NCI-H146 (cell line): ENCODE data around the gene SLAIN2.
"Not testable (repeated sequence)": the region's sequence is repeated elsewhere in the genome, so short reads cannot be mapped to it uniquely, and the experiment has no call there.

Experiments used
- DNase-seq: peaks from one replicate; lab custom pipeline; 2025; lab: John Stamatoyannopoulos, UW

Gene SLAIN2

DNA sequence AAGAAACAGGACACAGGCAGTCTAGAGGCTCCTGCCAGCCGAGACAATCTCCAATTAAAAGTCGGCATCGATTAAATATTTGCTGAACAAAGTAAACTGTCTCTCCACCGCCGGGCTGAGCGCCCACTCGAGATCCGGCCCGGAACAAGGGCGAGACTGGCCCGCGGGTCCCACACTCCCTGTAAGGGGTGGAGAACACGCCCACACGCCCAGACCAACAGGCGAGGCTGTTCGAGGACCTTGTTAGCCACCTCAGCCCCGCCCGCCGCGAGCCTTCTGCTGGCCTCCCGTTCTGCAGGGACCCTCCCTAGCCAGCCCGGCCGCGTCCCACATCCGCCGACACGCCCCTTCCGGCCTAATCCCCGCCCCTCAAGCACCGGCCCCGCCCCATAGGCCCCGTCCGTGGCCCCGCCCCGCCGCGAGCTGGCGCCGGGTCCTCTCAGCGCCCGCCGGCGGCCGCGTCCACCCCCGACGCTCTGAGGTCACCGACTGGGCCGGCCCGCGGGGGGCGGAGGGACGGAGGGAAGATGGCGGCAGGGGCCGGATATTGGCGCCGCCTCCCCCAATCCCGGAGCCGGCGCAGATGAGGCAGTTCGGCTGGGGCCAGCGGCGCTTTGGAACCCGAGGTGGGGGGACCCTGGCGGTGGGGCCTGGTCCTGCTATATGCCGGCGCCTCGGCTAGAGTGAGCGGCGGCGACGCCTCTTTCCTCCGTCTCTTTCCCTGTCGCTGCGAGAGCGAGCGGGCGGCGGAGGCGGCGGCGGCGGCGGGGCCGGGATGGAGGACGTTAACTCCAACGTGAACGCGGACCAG, at the start of gene SLAIN2:
SLAIN2 (plus strand) TSS at position 565 of the 811 bp plus-strand sequence; CDS start at position 776, 211 bp downstream.
- peak; percentile 98 for DNase-seq

DNA sequence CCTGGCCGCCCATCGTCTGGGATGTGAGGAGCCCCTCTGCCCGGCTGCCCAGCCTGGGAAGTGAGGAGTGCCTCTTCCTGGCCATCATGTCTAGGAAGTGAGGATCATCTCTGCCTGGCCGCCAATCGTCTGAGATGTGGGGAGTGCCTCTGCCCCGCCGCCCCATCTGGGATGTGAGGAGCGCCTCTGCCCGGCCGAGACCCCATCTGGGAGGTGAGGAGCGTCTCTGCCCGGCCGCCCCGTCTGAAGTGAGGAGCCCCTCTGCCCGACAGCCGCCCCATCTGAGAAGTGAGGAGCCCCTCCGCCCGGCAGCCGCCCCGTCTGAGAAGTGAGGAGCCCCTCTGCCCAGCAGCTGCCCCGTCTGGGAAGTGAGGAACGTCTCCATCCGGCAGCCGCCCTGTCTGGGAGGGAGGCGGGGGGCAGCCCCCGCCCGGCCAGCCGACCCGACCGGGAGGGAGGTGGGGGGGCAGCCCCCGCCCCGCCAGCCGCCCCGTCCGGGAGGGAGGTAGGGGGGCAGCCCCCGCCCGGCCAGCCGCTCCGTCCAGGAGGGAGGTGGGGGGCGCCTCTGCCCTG, 49.0 kb upstream of the SLAIN2 start:
- not testable (repeated sequence) for DNase-seq

DNA sequence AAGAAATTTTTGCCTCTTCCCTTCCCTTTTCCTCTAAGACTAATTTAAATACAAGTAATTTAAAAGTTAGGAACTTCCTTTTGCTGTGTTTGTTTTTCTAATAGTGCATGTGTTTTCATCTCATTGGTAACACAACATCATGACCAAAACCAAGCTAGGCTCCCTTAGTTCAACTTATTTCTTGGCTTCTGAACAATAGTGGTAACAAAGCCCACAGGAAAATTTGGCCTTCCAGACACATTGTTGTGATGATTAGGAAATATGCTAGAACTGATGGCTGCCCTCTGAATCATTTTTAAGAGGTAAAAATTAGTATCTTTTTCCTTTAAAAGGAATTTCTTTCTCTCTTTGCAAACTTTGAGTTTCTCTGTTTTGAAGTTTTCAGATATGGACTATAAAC, 46.2 kb upstream of the SLAIN2 start:
- no peak for DNase-seq

DNA sequence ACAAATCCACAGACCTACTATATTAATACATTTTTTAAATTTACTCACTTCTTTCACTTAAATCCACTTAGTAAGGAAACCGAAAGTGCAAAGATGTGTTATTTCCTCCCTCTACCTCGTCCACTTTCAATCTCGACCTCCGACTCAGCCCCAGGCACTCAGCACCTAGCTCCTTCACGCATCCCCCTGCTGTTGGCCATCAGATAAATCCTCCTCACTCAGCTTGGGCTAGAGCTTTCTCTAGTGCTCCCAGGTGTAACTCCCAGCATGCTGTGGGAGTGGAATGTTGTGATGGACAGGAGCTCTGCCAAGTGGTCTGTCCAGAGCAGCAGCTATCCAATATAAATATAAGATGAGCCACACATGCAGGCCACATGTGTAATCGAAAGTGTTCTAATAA, 45.0 kb upstream of the SLAIN2 start:
- DNase-seq: no peak

DNA sequence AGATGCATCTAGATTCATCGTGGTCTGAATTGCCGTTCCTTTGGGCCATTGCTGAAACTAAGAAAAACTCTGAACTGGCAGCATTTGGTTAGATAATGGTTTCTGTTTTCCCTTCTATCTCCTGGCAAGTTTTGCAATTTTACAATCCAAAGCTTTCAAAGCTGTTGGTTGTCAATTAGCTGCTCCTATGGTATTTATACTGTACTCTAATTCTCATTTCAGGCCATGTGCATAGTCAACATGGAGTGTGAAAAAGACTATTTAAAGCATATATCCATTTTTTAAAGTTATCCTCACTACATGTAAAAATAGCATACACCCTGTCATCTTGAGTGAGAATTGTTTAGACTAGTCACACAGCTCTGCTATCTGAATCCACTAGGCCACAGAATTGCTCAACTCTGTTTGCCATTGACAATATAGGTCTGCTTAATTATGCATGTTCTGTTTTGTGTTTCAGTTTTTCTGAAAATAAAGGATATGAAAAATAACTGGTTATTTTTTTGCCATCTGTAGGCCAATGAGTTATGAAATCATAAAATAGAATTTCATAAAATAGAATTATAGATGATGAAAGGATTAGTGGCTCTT, 44.0 kb upstream of the SLAIN2 start:
- DNase-seq: no peak

DNA sequence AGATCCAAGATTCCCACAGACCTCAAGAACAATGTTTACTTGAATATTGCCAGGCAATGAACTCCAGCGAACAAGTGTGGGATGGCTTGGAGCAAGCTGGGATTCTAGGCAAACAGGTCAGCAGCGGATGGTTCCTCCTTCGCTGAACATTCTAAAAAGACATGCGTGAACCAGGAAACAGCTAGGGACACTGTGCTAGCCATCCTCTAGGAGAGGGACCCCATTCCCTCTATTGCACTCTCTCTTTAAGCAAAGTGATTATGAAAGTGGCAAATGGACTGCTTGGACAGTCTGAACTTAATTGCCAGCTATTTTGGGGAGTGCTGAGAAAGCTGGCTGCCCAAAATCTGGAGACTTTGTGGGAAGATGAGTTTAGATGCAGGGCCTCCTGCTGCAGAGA, 41.8 kb upstream of the SLAIN2 start:
- DNase-seq: no peak

DNA sequence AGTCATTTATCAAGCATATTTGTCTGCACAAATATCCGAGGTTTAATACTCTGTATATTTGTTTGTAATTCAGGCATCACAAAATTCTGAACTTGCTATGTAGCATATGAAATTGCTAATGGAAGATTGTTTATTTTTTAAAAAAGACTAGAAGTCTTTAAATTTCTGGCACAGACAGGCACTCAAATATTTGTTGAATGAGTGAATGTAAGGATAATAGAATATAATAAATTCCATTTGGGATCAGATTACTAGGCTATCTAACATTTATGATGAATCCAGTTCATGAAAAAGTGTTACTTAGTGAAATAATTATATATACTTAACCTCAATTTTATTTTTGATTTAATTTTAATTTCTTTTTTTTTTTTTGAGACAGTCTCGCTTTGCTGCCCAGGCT, 41.3 kb upstream of the SLAIN2 start:
- no peak for DNase-seq

DNA sequence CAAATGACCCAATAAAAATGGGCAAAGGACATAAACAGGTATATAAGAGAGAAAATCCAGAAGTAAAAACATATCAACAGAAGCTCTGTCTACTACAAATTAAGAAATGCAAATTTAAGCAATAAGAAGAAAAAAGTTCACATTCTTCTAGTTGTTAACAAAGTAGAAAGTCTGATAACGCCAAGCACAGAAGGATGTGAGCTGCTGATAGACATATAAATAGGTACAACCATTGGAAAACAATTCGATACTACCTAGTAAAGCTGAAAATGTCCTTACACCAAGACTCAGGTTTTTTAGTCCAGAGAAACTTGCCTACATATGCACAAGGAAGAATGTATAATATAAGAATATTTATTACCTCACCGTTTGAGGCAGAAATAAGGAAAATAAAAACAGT, 35.8 kb upstream of the SLAIN2 start:
- no peak for DNase-seq

DNA sequence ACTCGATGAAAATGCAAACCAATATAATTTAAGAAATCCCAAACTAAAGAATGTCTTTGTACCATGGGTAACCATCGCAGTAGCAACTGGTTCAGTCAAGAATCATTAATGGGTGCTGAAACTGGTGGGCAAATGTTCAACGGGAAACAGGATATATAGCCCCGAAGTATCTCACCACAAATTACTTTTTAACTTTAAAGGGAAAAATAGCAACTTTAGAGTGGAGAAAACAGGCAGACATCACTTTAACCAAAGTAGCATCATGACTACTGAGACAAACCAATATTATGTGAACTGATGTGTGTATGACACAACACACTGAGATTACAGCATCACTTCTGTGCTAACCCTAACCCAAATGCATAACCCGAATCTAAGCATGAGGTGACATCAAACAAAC, 33.8 kb upstream of the SLAIN2 start:
- no peak for DNase-seq

DNA sequence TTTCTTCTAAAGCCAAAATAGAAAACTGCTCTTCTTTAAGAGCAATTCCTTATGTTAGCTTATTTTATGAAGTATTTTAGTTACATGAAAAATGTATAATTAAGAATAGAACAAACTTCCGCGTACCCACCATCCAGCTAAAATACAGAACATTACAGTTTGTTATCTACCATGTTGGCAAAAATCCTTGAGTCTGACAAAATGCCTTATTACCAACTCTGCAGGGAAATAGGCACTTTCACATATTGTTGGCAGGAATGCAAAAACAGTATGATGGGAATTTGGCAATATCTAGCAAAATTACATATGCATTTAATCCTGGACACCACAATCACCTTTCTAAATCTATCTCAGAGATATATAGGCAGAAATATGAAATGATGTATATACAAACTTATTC, 32.4 kb upstream of the SLAIN2 start:
- DNase-seq: no peak

DNA sequence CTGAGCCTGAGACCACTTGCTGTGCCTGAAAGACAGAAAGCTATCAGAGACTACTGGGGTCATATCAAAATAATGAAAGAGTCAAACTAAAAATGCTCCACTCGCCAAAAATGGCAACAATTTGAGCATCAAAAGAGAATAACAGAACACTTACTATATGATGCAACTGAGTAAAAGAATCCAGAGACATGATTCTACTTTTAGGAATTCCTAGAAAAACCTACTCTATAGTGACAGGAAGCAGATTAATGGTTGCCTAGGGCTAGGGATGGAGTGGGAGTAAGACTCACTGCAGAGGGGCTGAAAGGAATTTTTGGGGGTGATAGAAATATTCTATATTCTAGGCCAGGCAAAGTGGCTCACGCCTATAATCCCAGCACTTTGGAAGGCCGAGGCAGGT, 29.4 kb upstream of the SLAIN2 start:
- DNase-seq: no peak

DNA sequence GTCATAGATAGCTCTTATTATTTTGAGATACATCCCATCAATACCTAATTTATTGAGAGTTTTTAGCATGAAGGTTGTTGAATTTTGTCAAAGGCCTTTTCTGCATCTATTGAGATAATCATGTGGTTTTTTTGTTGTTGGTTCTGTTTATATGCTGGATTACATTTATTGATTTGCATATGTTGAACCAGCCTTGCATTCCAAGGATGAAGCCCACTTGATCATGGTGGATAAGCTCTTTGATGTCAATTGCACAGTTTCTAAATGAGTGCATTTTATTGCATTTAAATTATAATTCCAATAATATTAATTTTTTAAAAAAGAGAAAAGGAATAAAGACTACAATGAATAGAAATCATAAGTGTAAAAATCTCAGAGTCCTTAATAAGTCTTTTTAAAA, 26.6 kb upstream of the SLAIN2 start:
- DNase-seq: not testable (repeated sequence)

DNA sequence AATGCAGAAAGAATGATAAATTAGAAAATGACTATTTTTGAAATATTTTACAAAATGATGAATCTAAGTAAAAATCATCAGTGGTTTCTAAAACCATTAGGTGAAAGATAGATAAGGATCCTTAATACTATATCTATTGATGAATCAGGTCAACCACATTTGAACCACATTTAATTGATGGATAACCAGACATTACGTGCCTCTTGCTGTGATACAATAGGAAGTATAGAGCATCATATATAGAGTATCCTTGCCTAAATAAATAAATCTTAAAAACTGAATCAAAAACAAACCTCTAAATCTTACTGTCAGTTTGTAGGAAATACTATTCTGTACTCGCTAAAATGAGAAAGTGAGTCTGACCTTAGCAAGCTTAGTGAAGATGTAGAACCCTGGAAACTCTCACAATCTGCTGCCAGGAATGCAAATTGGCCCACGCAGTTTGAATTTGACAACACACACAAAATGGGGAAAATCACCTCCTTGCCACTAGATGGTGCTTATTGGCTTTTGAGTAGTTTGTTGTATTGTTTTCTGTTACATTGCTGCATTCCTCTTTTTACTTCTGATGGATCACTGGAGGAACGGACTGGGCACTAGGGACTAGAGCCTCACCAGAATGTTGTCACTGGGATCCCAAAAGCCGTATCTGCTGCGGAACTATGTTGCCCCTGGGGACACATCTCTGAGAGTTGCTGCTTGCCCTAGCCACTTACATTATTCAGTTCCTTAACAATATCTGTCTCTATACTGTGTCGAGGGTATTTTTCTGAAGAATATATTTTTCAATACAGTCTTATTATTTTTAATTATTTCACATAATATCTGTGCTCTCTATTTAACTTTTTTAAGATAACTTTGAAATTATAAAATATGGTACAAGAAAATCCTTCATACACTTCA, 25.4 kb upstream of the SLAIN2 start:
- DNase-seq: peak; percentile 37

DNA sequence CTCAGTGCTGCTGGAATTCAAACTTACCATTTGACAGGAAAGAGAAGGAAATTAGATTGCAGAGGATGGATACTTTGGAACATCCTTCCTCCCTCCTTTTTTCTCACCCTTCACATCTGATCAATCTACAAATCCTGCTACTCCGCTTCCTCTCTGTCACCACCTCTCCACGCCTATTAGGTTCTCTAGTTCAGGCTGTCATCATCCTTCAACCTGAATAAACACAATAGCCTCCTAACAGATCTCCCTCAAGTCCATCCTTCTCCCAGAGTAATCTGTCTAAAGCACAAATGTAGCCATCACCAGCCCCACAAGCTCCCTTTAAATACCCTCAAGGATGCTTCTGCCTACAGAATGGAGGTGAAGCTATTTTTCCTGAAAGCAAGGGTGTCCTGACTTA, 20.0 kb upstream of the SLAIN2 start:
- no peak for DNase-seq

DNA sequence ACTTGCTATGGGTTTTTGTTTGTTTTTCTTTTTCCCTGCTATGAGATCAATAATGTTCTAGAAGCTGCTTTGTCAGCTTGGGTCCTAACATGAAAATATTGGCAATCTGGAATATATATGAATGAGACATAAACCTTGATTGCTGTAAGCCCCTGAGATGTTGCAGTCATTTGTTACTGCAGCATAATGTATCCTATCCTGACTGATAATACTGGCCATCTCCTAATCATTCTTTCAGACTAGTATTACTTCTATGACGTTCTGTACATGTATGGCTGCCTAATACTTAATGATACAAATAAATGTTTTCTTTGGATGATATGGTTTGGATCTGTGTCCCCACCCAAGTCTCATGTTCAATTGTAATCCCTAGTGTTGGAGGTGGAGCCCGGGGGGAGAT, 19.3 kb upstream of the SLAIN2 start:
- no peak for DNase-seq

DNA sequence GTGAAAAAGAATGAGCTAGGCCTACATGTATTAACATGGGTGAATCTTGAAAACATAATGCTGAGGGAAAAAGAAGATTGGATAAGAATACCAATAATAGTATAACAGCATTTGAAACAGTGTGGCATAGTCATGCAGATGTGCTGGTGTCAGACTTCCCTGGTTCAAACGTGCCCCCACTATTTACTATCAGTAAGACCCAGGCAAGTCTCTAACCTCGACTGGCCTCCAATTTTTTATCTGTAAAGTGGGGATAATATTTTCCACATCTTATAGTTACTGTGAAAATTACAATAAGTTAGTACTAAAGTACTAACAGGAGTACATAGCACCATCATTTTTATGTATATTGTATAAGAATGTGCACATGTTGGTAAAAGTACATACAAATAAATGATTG, 17.0 kb upstream of the SLAIN2 start:
- DNase-seq: no peak

DNA sequence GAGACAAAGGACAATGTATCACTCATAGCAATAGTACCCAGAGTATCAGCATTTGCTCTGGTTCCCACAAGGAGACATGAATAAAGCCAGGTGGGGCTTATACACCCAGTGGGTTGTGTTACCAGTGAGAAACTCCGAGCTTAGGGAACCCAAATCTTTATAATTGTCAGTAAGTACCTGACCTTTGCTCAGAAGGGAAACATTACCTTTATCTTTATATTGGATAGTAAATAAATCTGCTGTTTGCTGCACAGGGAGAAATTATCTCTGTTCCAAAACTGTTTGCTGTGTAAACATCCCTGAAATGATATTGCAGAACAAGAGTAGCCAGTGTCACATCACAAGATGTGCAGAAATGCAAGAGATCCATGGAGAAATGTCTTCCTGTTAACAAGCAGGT, 12.1 kb upstream of the SLAIN2 start:
- DNase-seq: peak; percentile 76

DNA sequence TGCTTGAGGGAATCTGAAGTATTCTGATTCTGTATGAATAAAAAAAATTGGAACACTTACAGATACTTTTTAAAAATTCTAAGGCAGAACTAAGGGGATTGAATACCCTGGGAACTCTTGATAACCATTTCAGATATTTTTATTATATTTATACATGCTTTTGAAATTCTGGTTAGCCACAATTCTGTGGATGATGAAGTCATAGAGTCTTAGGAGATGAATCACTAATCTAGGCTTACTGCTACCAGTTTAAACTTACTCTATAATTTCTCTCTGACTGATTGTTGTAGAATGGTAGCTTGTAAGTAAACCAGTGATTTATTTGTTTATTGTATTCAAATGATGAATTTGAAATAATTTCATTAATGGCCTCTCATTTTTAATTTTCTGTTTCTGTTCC, 11.4 kb upstream of the SLAIN2 start:
- DNase-seq: no peak

DNA sequence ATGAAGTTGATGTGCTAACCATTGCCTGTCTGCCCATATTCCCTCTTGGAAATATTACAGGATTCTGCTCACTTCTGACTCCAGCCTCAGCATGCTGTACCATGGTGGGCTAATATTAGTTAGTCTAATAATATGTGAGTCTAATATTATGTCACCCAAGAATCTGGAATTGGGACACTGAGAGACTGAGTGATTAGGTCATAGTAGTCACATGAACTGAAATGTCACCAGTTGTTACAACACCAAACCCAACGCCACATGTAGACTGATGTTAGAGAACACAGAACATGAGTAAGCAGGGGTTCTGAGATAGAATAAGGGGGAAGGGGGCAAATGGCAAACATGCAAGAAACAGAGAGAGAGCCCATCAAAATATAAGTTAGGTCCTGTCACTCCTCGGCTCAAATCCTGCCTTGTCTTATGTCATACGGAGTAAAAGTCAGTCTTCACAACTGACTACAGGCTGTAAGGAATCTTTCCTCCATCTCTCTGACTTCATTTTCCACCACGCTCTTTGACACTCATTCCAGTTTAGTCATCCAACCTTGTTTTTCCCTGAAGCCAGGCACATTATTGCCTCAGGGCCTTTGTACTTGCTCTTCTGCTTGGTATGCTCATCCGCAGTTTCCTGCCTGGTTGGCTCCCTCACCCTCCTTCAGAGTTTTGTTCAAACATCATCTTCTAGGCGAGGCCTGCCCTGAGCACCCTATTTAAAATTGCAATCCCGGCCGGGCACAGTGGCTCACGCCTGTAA, 9.6 kb upstream of the SLAIN2 start:
- DNase-seq: no peak

DNA sequence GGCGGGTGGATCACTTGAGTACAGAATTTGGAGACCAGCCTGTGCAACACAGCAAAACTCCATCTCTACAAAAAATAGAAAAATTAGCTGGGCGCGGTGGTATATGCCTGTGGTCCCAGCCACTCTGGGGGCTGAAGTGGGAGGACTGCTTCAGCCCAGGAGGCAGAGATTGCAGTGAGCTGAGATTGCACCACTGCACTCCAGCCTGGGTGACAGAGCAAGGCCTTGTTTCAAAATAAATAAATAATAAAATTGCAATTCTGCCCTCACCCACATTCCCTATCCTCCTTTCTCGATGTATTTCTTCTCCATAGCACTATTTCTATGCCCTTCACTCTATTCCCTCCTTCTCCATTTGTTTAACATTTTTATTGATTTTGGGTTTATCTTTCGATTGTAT, 8.7 kb upstream of the SLAIN2 start:
- no peak for DNase-seq

DNA sequence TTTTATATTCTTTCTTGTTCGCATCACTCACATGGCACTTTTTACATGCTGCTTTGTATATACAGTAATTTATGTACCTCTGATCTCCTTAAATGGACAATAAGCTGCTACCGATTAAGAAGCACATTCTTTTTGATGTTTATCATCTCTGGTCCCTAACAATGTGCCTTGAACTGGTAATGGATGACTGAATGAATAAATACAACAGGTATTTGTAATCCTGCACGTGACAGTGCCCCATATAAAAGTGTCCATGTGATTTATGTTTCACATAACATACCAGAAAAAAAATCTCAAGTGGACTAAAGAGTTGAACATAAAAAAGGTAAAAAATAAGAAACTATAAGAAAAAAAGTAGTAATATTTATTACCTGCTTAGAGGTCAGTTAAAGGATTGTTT, 7.7 kb upstream of the SLAIN2 start:
- DNase-seq: no peak

DNA sequence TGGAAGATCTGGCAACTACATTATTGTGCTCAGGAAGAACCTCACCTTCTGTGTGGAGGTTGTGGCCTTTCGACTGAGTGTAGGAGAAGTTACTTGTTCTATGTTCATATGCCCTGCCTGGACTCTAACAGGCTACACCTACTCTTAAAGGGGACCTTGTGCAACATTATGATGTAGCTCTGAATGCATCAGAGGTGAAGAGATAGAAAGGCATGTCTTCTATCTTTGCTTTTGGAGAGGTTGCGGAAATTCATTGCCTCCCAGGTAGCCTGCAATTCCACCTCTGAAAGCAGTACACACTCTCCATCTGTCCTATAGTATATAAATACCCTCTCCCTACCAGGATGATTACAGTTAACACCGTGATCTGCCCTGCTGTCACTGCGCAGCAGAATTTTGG, 7.1 kb upstream of the SLAIN2 start:
- DNase-seq: no peak
